Activated CD4-positive, CD25-positive, alpha-beta regulatory T cell treated with anti-CD3 and anti-CD28 coated beads, Interleukin-2, amount 50 U/mL, for 72 hours (primary cell): ENCODE data around the gene SLC66A1.
A peak's percentile ranks its signal among the peaks of the same experiment; 100 is the strongest.
"Not testable (repeated sequence)": the region's sequence is repeated elsewhere in the genome, so short reads cannot be mapped to it uniquely, and the experiment has no call there.

ENCODE experiments used
- DNase-seq: peaks from one replicate; pipeline ENCODE4 v3.0.0; 2021

The SLC66A1 gene

GRCh38 chr1:19311931-19312781 is at the start of gene SLC66A1, which contains the start of gene AKR7A2:
Gene SLC66A1, plus strand, starts transcription at chr1:19312326. Its CDS starts 5,352 bp downstream, at chr1:19317678.
Gene AKR7A2, minus strand, starts transcription at chr1:19312144. Its CDS starts 20 bp downstream, at chr1:19312124.
- DNase-seq = peak; percentile 96

- DNase-seq = no peak
Observed at GRCh38 chr1:19262744-19263143, 49.4 kb upstream of the SLC66A1 start.

- no peak for DNase-seq
Observed at GRCh38 chr1:19268445-19268844, 43.7 kb upstream of the SLC66A1 start.

- not testable (repeated sequence) for DNase-seq
Observed at GRCh38 chr1:19269427-19270342, 42.4 kb upstream of the SLC66A1 start.

- not testable (repeated sequence) for DNase-seq
Observed at GRCh38 chr1:19270343-19270730, 41.8 kb upstream of the SLC66A1 start.

- DNase-seq = no peak
Observed at GRCh38 chr1:19272064-19272463, 40.1 kb upstream of the SLC66A1 start.

GRCh38 chr1:19273106-19273843 is 38.9 kb upstream of the SLC66A1 start:
- no peak for DNase-seq

- not testable (repeated sequence) for DNase-seq
Observed at GRCh38 chr1:19273844-19274531, 38.1 kb upstream of the SLC66A1 start.

- no peak for DNase-seq
Observed at GRCh38 chr1:19274636-19275035, 37.5 kb upstream of the SLC66A1 start.

- DNase-seq = no peak
Observed at GRCh38 chr1:19283891-19284290, 28.2 kb upstream of the SLC66A1 start.

- no peak for DNase-seq
Observed at GRCh38 chr1:19284881-19285280, 27.2 kb upstream of the SLC66A1 start.

GRCh38 chr1:19285366-19285765 is 26.8 kb upstream of the SLC66A1 start:
- not testable (repeated sequence) for DNase-seq

GRCh38 chr1:19285807-19286206 is 26.3 kb upstream of the SLC66A1 start:
- not testable (repeated sequence) for DNase-seq

GRCh38 chr1:19287436-19288185 is 24.5 kb upstream of the SLC66A1 start:
- no peak for DNase-seq

GRCh38 chr1:19288324-19289241 is 23.5 kb upstream of the SLC66A1 start, which contains the start of gene AKR7A3:
Gene AKR7A3, minus strand, starts transcription at chr1:19288770. Its CDS starts 61 bp downstream, at chr1:19288709.
- DNase-seq = peak; percentile 60

- no peak for DNase-seq
Observed at GRCh38 chr1:19289244-19289643, 22.9 kb upstream of the SLC66A1 start.

GRCh38 chr1:19294638-19295037 is 17.5 kb upstream of the SLC66A1 start:
- no peak for DNase-seq

- DNase-seq = no peak
Observed at GRCh38 chr1:19300211-19300610, 11.9 kb upstream of the SLC66A1 start.

- DNase-seq = not testable (repeated sequence)
Observed at GRCh38 chr1:19304081-19304480, 8.0 kb upstream of the SLC66A1 start.

- no peak for DNase-seq
Observed at GRCh38 chr1:19305880-19306279, 6.2 kb upstream of the SLC66A1 start.
